Activated naive CD4-positive, alpha-beta T cell treated with anti-CD3 and anti-CD28 coated beads, Interleukin-2, amount 10 ng/mL, durations not matched to agents 7 days and 5 days (primary cell): ENCODE measurements around the gene NELL1.
"Not testable (repeated sequence)": the region's sequence is repeated elsewhere in the genome, so short reads cannot be mapped to it uniquely, and the experiment has no call there.

ENCODE experiments used
- CTCF ChIA-PET: fragments of 350-600 bp; sonication (Branson Sonifier 250); formaldehyde crosslinking; loops from one replicate; lab custom pipeline; 2021; ENCODE audit warnings: antibody characterized with exemption; lab: Charles Lee
- DNase-seq: peaks from one replicate; pipeline ENCODE4 v3.0.0-alpha.2; 2020
- H3K27ac Mint-ChIP-seq: one replicate; pipeline ENCODE4 v1.8.0; 2021; ENCODE audit warnings: mild to moderate bottlenecking, moderate library complexity, mixed read lengths
- H3K27me3 Mint-ChIP-seq: one replicate; pipeline ENCODE4 v1.8.0; 2021; ENCODE audit warnings: mild to moderate bottlenecking, mixed read lengths
- H3K36me3 Mint-ChIP-seq: one replicate; pipeline ENCODE4 v1.8.0; 2021; ENCODE audit warnings: mixed read lengths
- H3K4me1 Mint-ChIP-seq: one replicate; pipeline ENCODE4 v1.8.0; 2021; ENCODE audit warnings: mixed read lengths
- H3K4me3 Mint-ChIP-seq: one replicate; pipeline ENCODE4 v1.8.0; 2021; ENCODE audit warnings: mild to moderate bottlenecking, moderate library complexity, mixed read lengths
- H3K9me3 Mint-ChIP-seq: one replicate; pipeline ENCODE4 v1.8.0; 2021; ENCODE audit warnings: mixed read lengths

NELL1 gene

DNA sequence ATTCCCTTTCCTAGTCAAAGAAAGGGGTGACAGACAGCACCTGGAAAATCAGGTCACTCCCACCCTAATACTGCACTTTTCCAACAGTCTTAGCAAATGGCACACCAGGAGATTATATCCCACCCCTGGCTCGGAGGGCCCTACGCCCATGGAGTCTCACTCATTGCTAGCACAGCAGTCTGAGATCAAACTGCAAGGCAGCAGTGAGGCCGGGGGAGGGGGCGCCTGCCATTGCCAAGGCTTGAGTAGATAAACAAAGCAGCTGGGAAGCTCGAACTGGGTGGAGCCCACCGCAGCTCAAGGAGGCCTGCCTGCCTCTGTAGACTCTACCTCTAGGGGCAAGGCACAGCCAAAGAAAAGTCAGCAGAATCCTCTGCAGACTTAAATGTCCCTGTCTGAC, 602.8 kb downstream of the NELL1 start:
- H3K27ac Mint-ChIP-seq, H3K36me3 Mint-ChIP-seq, H3K27me3 Mint-ChIP-seq, H3K4me3 Mint-ChIP-seq, H3K4me1 Mint-ChIP-seq, DNase-seq, CTCF ChIA-PET: not testable (repeated sequence)
- peaks cover 17% of the 10 kb centered on the region for H3K9me3 Mint-ChIP-seq

DNA sequence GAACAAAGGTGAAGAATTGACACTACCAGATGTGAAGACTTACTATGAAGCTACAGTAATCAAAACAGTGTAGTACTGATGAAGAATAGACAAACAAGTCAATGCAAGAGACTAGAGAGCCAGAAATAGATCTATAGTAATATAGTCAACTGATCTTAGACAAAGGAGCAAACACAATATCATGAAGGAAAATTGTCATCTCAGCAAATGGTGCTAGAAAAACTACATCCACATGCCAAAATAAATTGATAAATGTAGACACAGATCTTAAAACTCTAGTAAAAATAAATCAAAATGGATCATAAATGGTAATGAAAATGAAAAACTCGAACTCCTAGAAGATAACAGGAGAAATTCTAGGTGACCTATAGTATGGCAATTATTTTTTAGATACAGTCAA, 609.5 kb downstream of the NELL1 start:
- Mint-ChIP-seq H3K27me3 (no peaks in the 10 kb centered on the region), H3K27ac (no peak overlapping the region)

DNA sequence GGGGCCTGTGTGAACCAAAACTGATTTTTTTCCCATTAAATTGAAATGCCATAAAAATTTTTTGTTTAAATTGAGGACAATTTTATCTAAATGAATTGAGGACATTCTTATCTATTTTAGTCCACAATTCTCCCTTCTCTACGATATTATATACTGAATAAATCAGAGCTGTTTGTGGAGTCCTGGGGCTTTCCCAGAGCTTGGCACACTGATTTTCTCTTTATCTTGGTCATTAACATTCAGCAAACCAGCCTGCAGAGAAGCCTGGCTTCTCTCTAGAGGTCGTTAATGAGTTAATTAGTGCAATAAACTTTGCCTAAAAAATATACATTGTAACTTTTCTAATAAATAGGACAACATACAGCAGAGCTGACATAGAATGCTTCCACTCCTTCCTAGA, 615.7 kb downstream of the NELL1 start:
- CTCF ChIA-PET = no interaction called here
- Mint-ChIP-seq H3K9me3 (peaks cover 21% of the 10 kb centered on the region), H3K27me3 (no peaks in the 10 kb centered on the region), H3K4me3 (no peak overlapping the region), H3K36me3 (no peaks in the 10 kb centered on the region), H3K27ac (no peak overlapping the region), H3K4me1 (no peaks in the 10 kb centered on the region)
- no peak for DNase-seq

More for the DNA sequence above, 609.5 kb downstream of the NELL1 start:
- Mint-ChIP-seq H3K36me3 (no peaks in the 10 kb centered on the region), H3K4me3 (no peak overlapping the region), H3K9me3 (peaks cover 20% of the 10 kb centered on the region), H3K4me1 (no peaks in the 10 kb centered on the region)
- no peak for DNase-seq
- CTCF ChIA-PET = no interaction called here

DNA sequence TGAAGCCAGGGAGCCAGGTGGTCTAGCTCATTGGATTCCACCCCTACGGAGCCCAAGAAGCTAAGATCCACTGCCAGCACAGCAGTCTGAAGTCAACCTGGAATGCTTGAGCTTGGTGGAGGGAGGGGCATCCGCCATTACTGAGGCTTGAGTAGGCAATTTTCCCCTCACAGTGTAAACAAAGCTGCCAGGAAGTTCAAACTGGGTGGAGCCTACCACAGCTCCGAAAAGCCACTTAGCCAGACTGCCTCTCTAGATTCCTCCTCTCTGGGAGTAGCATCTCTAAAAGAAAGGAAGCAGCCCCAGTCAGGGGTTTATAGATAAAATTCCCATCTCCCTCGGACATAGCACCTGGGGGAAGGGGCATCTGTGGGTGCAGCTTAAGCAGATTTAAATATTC, 620.3 kb downstream of the NELL1 start:
- H3K4me1 Mint-ChIP-seq = no peaks in the 10 kb centered on the region
- no peaks in the 10 kb centered on the region for H3K27me3 Mint-ChIP-seq
- peaks cover 38% of the 10 kb centered on the region for H3K9me3 Mint-ChIP-seq
- H3K27ac Mint-ChIP-seq = no peak overlapping the region
- no peaks in the 10 kb centered on the region for H3K36me3 Mint-ChIP-seq
- CTCF ChIA-PET = no interaction called here
- no peak for DNase-seq
- no peak overlapping the region for H3K4me3 Mint-ChIP-seq

DNA sequence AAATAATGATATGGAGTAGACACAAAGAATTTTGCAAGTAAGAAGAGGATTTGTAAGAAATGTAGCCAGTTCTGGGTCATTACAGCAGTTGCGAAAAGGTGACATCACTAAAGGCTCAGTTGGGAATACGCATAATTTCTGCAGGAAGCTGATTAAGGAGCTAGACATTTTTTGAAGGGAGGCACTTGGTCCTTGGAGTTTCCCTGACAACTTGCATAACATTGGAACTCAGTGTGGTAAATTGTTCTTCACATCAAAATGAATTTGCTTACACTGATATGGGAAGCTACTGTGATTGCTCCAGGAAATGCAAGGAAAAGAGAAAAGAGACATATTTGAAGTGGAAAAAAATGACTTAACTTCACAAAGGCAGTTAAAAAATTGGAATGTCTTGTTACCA, 626.1 kb downstream of the NELL1 start:
- Mint-ChIP-seq H3K36me3 (no peaks in the 10 kb centered on the region), H3K27me3 (no peaks in the 10 kb centered on the region), H3K27ac (no peak overlapping the region), H3K4me1 (no peaks in the 10 kb centered on the region), H3K4me3 (no peak overlapping the region), H3K9me3 (peaks cover 43% of the 10 kb centered on the region)
- CTCF ChIA-PET = no interaction called here
- no peak for DNase-seq

DNA sequence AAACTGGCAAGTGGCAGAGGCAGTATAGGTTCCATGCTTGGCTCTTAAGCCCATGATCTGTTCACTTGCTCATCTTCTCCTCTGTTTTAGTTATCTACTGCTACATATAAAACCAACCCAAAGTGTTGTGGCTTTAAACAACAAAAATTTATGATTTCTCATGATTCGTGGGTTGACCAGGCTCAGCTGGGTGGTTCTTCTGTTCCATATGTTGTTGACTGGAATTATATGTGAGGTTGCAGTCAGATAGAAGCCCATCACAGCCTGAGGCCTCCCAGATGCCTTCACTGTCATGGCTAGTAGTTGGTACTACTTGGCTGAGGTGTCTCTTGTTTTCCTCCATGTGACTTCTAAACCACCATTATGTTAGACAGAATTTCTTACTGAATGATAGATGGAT, 632.6 kb downstream of the NELL1 start:
- DNase-seq = no peak
- no peak overlapping the region for H3K27ac Mint-ChIP-seq
- CTCF ChIA-PET = no interaction called here
- no peaks in the 10 kb centered on the region for H3K4me1 Mint-ChIP-seq
- H3K9me3 Mint-ChIP-seq = peaks cover 14% of the 10 kb centered on the region
- H3K27me3 Mint-ChIP-seq = no peaks in the 10 kb centered on the region
- no peak overlapping the region for H3K4me3 Mint-ChIP-seq
- no peaks in the 10 kb centered on the region for H3K36me3 Mint-ChIP-seq

DNA sequence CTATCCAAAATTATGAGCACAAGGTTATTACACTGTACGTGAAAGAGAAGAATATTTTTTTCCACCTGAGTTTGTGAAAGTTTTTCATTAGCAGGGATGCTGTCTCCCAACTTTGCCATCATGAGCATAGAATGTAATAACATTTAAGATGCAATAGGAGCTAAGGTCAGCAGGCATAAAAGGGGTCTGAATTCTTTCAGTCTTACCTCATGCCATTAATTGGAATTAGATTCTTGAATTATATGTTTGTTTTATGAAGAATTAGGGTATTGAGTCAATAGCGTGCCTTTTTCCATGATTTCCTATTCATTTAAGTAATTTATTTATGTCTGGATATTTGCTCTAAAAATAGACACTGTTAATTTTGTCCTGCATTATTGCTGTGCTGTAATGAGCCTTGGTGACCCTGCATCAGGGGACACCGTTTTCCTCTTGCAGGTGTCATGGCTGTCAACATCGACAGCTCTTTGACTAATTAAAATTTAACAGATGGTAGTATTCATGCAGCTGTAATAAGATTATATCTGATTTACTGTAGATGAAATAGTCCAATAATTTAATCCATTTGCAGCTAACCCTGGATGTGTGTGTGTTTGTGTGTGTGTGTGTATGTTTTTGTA, 637.5 kb downstream of the NELL1 start:
- H3K36me3 Mint-ChIP-seq = no peaks in the 10 kb centered on the region
- no peak for DNase-seq
- H3K4me3 Mint-ChIP-seq = no peak overlapping the region
- H3K27me3 Mint-ChIP-seq = no peaks in the 10 kb centered on the region
- H3K9me3 Mint-ChIP-seq = peaks cover 2% of the 10 kb centered on the region
- no peak overlapping the region for H3K27ac Mint-ChIP-seq
- no peaks in the 10 kb centered on the region for H3K4me1 Mint-ChIP-seq
- CTCF ChIA-PET = no interaction called here

DNA sequence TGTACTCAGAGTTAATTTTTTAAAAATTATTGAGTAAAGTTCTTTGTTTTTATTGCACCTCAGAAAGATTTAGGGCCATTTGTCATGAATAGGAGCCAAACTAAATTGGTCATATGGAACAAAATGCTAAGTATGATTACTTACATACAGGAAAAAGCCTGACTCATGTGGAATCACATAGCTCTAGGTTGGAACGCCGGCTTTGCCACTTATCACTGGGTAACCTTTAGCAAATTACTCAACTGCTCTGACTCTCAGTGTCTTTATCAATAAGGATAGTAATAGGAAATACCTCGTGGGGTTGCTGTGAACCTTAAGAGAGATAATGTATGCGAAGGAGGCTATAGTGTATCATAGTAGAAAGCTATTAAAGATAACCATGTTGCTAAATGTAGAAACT, 638.5 kb downstream of the NELL1 start:
- no peaks in the 10 kb centered on the region for H3K27me3 Mint-ChIP-seq
- no peak overlapping the region for H3K4me3 Mint-ChIP-seq
- H3K27ac Mint-ChIP-seq = no peak overlapping the region
- peaks cover 2% of the 10 kb centered on the region for H3K9me3 Mint-ChIP-seq
- H3K4me1 Mint-ChIP-seq = no peaks in the 10 kb centered on the region
- no peaks in the 10 kb centered on the region for H3K36me3 Mint-ChIP-seq
- DNase-seq = no peak
- CTCF ChIA-PET = no interaction called here

DNA sequence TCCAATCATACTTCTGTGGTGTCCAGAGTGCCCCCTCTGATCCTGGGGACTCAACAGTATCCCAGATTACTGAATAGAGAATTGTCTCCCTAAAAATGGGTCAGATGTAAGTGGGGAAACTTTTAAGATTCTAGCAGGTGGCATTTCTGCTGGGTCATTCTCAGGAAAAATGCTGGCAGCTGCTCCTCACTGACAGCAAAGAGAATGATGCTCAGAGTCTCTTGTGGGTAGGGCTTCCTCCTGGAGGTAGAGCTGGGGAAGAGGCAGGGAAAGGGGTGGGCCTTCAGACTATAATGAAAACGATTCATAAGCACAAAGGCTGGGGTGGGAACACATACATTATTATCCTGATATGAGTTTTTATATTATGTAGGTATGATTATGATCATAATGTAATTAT, 647.2 kb downstream of the NELL1 start:
- Mint-ChIP-seq H3K4me1 (no peaks in the 10 kb centered on the region), H3K9me3 (peaks cover 2% of the 10 kb centered on the region), H3K4me3 (no peak overlapping the region), H3K36me3 (no peaks in the 10 kb centered on the region), H3K27ac (no peak overlapping the region), H3K27me3 (no peaks in the 10 kb centered on the region)
- DNase-seq = no peak
- CTCF ChIA-PET = no interaction called here

DNA sequence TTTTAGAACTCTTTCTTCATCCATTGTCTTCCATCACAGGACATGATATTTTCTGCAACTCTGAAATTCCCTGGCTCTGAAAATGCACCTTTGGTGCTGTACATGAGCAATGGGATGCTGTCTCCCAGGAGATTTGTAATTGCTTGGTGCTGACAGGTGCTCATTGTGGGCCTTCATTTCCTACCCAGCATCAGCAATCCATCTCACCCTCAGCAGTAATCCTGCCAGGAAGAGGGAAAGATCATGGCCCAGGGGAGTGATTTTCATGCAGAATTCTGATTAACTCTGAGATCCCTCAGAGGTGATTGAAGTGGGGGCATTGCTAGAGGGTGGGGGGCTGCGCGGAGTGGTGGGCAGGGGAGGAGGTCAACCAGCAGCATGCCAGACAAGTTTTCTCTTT, 651.7 kb downstream of the NELL1 start:
- H3K4me1 Mint-ChIP-seq = no peaks in the 10 kb centered on the region
- H3K27me3 Mint-ChIP-seq = no peaks in the 10 kb centered on the region
- no peak overlapping the region for H3K27ac Mint-ChIP-seq
- CTCF ChIA-PET = no interaction called here
- no peak overlapping the region for H3K4me3 Mint-ChIP-seq
- DNase-seq = no peak
- peaks cover 2% of the 10 kb centered on the region for H3K9me3 Mint-ChIP-seq
- H3K36me3 Mint-ChIP-seq = no peaks in the 10 kb centered on the region

DNA sequence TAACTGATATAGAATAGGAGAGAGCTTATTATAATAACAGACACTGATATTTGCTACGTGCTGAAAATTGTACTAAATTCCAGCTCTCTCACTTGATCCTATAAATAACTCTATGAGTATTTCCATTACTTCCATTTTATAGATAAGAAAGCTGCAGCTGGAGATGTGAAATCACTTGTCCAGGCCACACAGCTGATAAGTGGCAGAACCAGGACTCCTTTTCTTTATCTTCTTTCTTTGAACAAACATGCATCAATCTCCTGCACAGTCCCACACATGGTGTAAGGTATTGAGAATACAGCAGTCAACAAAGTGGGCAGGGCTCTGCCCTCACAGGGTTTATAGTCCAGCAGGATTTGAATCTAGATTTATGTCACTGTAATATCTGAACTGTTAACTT, 652.1 kb downstream of the NELL1 start:
- Mint-ChIP-seq H3K36me3 (no peaks in the 10 kb centered on the region), H3K27me3 (no peaks in the 10 kb centered on the region), H3K27ac (no peak overlapping the region), H3K4me3 (no peak overlapping the region), H3K4me1 (no peaks in the 10 kb centered on the region), H3K9me3 (peaks cover 2% of the 10 kb centered on the region)
- DNase-seq = no peak
- CTCF ChIA-PET = no interaction called here

DNA sequence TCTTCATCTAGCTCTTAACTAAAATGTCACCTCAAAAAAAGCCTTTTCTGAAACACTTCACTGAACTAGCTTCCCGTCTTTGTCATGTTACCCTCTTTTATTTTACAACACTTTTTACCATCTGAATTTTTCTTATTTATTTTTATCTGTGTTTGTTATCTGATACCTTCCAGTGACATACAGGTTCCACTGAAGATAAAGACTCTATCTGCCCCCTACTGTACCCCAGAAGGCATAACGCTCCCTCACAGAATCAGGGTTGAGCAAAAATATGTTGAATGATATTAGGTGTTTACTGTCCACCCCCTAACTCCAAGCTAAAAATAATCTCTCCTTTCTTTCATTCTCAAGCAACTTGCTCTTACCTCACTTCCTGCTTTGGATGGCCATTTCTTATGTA, 654.2 kb downstream of the NELL1 start:
- peaks cover 2% of the 10 kb centered on the region for H3K9me3 Mint-ChIP-seq
- no peaks in the 10 kb centered on the region for H3K27me3 Mint-ChIP-seq
- DNase-seq = no peak
- H3K4me1 Mint-ChIP-seq = no peaks in the 10 kb centered on the region
- H3K27ac Mint-ChIP-seq = no peak overlapping the region
- H3K4me3 Mint-ChIP-seq = no peak overlapping the region
- CTCF ChIA-PET = no interaction called here
- H3K36me3 Mint-ChIP-seq = no peaks in the 10 kb centered on the region

DNA sequence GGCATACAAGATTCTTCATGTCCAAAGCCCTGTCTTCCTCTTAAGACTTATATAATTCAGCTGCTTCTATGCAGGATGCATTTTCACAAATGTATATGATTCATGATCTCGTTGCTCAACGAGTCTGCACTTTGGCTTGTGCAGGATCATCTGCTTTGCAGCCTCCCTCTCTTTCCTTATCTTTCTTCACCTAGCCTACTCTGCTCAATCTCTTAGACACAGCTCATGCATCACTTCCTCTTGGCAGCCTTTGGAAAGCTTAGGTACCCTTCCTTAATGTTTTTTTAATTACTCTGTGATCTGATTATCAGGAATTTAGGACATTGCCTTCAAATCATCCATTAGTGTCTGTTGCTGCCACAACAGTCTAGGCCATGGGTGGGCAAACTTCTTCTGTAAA, 673.8 kb downstream of the NELL1 start:
- Mint-ChIP-seq H3K27ac (no peak overlapping the region), H3K36me3 (no peaks in the 10 kb centered on the region), H3K27me3 (no peaks in the 10 kb centered on the region), H3K9me3 (peaks cover 8% of the 10 kb centered on the region), H3K4me1 (no peaks in the 10 kb centered on the region), H3K4me3 (no peak overlapping the region)
- CTCF ChIA-PET = no interaction called here
- DNase-seq = no peak

DNA sequence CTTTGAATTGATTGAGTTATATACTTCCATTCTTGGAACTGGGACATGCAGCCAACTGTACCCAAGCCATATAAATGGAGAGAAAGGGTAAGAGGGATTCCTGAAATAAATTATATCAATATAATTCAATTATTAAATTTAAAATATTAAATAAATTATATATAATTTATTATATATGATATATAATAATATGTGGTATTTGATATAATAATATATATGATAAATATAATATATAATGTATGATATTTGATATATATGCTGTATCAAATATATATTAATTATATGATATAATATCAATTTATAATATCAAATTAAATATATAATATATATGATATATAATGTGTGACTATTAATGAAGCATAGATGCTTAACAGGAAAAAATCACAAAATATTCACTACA, 677.0 kb downstream of the NELL1 start:
- H3K27ac Mint-ChIP-seq = no peak overlapping the region
- H3K36me3 Mint-ChIP-seq = no peaks in the 10 kb centered on the region
- no peaks in the 10 kb centered on the region for H3K4me1 Mint-ChIP-seq
- peaks cover 5% of the 10 kb centered on the region for H3K9me3 Mint-ChIP-seq
- DNase-seq = no peak
- CTCF ChIA-PET = no interaction called here
- H3K27me3 Mint-ChIP-seq = no peaks in the 10 kb centered on the region
- no peak overlapping the region for H3K4me3 Mint-ChIP-seq

DNA sequence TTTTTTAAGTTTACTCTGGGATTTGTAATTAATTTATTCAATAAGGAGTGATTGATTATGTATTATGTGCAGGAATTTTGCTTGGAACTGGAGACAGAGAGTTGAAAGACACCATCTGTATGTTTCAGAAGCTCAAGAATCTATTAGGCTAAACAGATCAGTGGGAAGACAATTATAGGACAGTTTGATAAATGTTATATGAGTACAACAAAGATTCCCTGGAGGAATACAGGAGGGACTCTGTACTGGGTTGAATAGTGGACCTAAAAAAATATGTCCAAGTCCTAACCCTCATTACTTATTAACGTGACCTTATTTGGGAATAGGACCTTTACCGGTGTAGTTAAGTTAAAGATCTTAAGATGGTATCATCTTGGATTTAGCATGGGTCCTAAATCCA, 681.2 kb downstream of the NELL1 start:
- H3K9me3 Mint-ChIP-seq = peaks cover 8% of the 10 kb centered on the region
- H3K36me3 Mint-ChIP-seq = no peaks in the 10 kb centered on the region
- no peak overlapping the region for H3K4me3 Mint-ChIP-seq
- CTCF ChIA-PET = no interaction called here
- H3K4me1 Mint-ChIP-seq = no peaks in the 10 kb centered on the region
- no peak overlapping the region for H3K27ac Mint-ChIP-seq
- DNase-seq = no peak
- no peaks in the 10 kb centered on the region for H3K27me3 Mint-ChIP-seq

DNA sequence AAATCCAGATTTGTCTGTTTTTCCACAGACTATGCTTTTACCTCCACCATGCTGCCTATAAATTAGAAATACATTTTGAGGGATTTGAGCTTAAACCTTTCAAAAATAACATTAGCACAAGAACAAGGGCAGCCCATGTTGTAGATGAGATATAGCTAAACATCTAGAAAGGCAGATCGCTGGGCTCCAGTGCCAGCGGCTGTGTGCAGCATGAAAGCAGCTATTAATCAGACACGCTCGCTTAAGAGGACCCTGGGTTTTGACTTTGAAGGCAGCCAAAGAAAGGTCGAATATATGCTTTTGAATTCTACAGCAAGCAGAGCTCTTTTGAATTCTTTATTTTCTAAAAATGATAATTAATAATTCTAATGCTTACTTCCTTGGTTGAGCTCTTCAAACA, 684.0 kb downstream of the NELL1 start:
- DNase-seq = no peak
- no peak overlapping the region for H3K4me3 Mint-ChIP-seq
- no peaks in the 10 kb centered on the region for H3K27me3 Mint-ChIP-seq
- no peak overlapping the region for H3K27ac Mint-ChIP-seq
- H3K9me3 Mint-ChIP-seq = peaks cover 6% of the 10 kb centered on the region
- CTCF ChIA-PET = no interaction called here
- H3K36me3 Mint-ChIP-seq = no peaks in the 10 kb centered on the region
- no peaks in the 10 kb centered on the region for H3K4me1 Mint-ChIP-seq
